Lower leg skin (tissue), 4 donors: ENCODE results near the gene CAMK2N2. TPM values are rescaled to one million over a fixed set of nuclear protein-coding genes. Genes with fewer than 3 reads are reported as not detected.

Source experiments
- DNase-seq, 2 donors: peaks; one replicate each; pipeline ENCODE4 v3.0.0-alpha.2; 2019; ENCODE audit warnings: low spot score in 2 of 2
- H3K4me3 ChIP-seq: fragments of 200-600 bp; sonication (generic); 2 replicates; pipeline ENCODE4 v1.5.1; 2017; ENCODE audit warnings: mild to moderate bottlenecking, low read depth; ENCODE audit not compliant: poor library complexity, severe bottlenecking
- CTCF ChIP-seq, 3 donors: fragments of 450-650 bp; IDR thresholded peaks; one replicate each; pipeline ENCODE4 v1.5.1; 2016; ENCODE audit warnings: antibody characterized with exemption in 3 of 3, mild to moderate bottlenecking in 3 of 3, moderate library complexity in 2 of 3
- POLR2A ChIP-seq, 2 donors: fragments of 450-650 bp; IDR thresholded peaks; one replicate each; pipeline ENCODE4 v1.6.1; 2016 to 2017; ENCODE audit warnings: antibody characterized with exemption in 2 of 2, mild to moderate bottlenecking in 1 of 2, moderate library complexity in 1 of 2
- WGBS, 2 donors: methylation state at CpG; one replicate each; pipeline ENCODE4 v1.1.5; 2018; 5-methylcytosine and 5-hydroxymethylcytosine counted together
- intact Hi-C: fragments of 100-400 bp; cut with DNase I; formaldehyde crosslinking; loops from one replicate; pipeline ENCODE4 v1.15.0; 2023; ENCODE audit warnings: low total_unique reads
- total RNA-seq, 4 donors: library from RNA; depleted of rRNA; stranded (reverse); fragments of >200 nt; gene quantifications; one replicate each; pipeline ENCODE4 v1.1.0, GENCODE V29; 2016

CAMK2N2 gene
- total RNA-seq, 4 donors from 2014 or later = not detected

- no peak for DNase-seq
- no peak overlapping the region for H3K4me3 ChIP-seq
- WGBS, 2 donors = 70 to 85% methylated on average over 4 of the region's 4 CpGs
- intact Hi-C loops = loop anchor here (5.0 kb wide), 1 partner anchor 98 kb away; no protein-coding TSS in a partner anchor
- TF ChIP-seq CTCF (IDR thresholded peaks at IDR 0.05) = no peak
- TF ChIP-seq POLR2A (IDR thresholded peaks at IDR 0.05) = no peak
Observed at GRCh38 chr3:184240384-184241140, 20.8 kb downstream of the CAMK2N2 start.

- no peak for DNase-seq
- 69 to 84% methylated on average over 4 to 7 of the region's 7 CpGs for WGBS, 2 donors
- no peak overlapping the region for H3K4me3 ChIP-seq
- intact Hi-C loops = loop anchor here (5.0 kb wide), 1 partner anchor 97 kb away; no protein-coding TSS in a partner anchor
- TF ChIP-seq CTCF (IDR thresholded peaks at IDR 0.05) = no peak
- no peak for TF ChIP-seq POLR2A (IDR thresholded peaks at IDR 0.05)
Observed at GRCh38 chr3:184239708-184240107, 21.6 kb downstream of the CAMK2N2 start.

- intact Hi-C loops = no loop called here
- no peak for DNase-seq
- WGBS, 2 donors = 88 to 94% methylated on average over 8 of the region's 8 CpGs
Observed at GRCh38 chr3:184239221-184239620, 22.1 kb downstream of the CAMK2N2 start.

GRCh38 chr3:184238246-184238818, 23.0 kb downstream of the CAMK2N2 start:
- intact Hi-C loops = no loop called here

More at GRCh38 chr3:184239221-184239620, 22.1 kb downstream of the CAMK2N2 start:
- no peak overlapping the region for H3K4me3 ChIP-seq
- TF ChIP-seq POLR2A (IDR thresholded peaks at IDR 0.05) = no peak

GRCh38 chr3:184237807-184238206, 23.5 kb downstream of the CAMK2N2 start:
- no peak for DNase-seq
- WGBS, 2 donors = 17 to 30% methylated on average over 1 of the region's 1 CpG
- intact Hi-C loops = no loop called here
- no peak for TF ChIP-seq CTCF (IDR thresholded peaks at IDR 0.05)
- TF ChIP-seq POLR2A (IDR thresholded peaks at IDR 0.05) = no peak
- no peak overlapping the region for H3K4me3 ChIP-seq

More at GRCh38 chr3:184238246-184238818, 23.0 kb downstream of the CAMK2N2 start:
- H3K4me3 ChIP-seq = no peak overlapping the region
- 64 to 70% methylated on average over 12 to 13 of the region's 13 CpGs for WGBS, 2 donors
- no peak for TF ChIP-seq POLR2A (IDR thresholded peaks at IDR 0.05)
- DNase-seq = no peak

GRCh38 chr3:184237211-184237610, 24.1 kb downstream of the CAMK2N2 start:
- no peak for DNase-seq
- H3K4me3 ChIP-seq = no peak overlapping the region
- 84 to 86% methylated on average over 7 of the region's 7 CpGs for WGBS, 2 donors
- TF ChIP-seq CTCF (IDR thresholded peaks at IDR 0.05) = no peak
- TF ChIP-seq POLR2A (IDR thresholded peaks at IDR 0.05) = no peak
- intact Hi-C loops = no loop called here
